HFF-Myc (cell line): Measurements from ENCODE around the gene ASXL1.

ENCODE experiments used
- DNase-seq: peaks from one replicate; pipeline ENCODE4 v3.0.0-alpha.2; 2011; ENCODE audit warnings: low read depth; ENCODE audit errors: extremely low read depth
- H3K4me3 ChIP-seq: replicated peaks from 2 replicates; pipeline ENCODE4 v1.5.1; 2011; ENCODE audit warnings: low read depth, mild to moderate bottlenecking, control low read depth, low read length
- CTCF ChIP-seq: IDR thresholded peaks from 2 replicates; pipeline ENCODE4 v1.5.1; 2012; ENCODE audit warnings: mild to moderate bottlenecking, low read depth, low read length, control low read depth; ENCODE audit errors: missing control alignments

ASXL1 gene

GRCh38 chr20:32439132-32439829 lies 81.2 kb downstream of the ASXL1 start:
- no peak for TF ChIP-seq CTCF
- H3K4me3 ChIP-seq, result no peak overlapping the region
- no peak for DNase-seq

- no peak overlapping the region for H3K4me3 ChIP-seq
- no peak for DNase-seq
- TF ChIP-seq CTCF, result no peak
Measured at GRCh38 chr20:32440069-32440757, 82.1 kb downstream of the ASXL1 start.

GRCh38 chr20:32440758-32441078 lies 82.6 kb downstream of the ASXL1 start:
- no peak for TF ChIP-seq CTCF
- H3K4me3 ChIP-seq, result no peak overlapping the region

GRCh38 chr20:32441638-32442037 lies 83.5 kb downstream of the ASXL1 start:
- H3K4me3 ChIP-seq, result no peak overlapping the region
- no peak for DNase-seq
- no peak for TF ChIP-seq CTCF

More at GRCh38 chr20:32440758-32441078, 82.6 kb downstream of the ASXL1 start:
- no peak for DNase-seq

- no peak overlapping the region for H3K4me3 ChIP-seq
- no peak for TF ChIP-seq CTCF
- DNase-seq, result no peak
Measured at GRCh38 chr20:32442630-32443373, 84.7 kb downstream of the ASXL1 start.

GRCh38 chr20:32443386-32443974 lies 85.3 kb downstream of the ASXL1 start:
- no peak overlapping the region for H3K4me3 ChIP-seq
- no peak for DNase-seq
- no peak for TF ChIP-seq CTCF
